DMS53 treated with DMSO at 0.1 percent for 48 hours (cell line): Measurements from ENCODE around the gene EHD4.

Experiments
- DNase-seq: peaks from one replicate; lab custom pipeline; 2025; ENCODE audit not compliant: unreplicated experiment; lab: John Stamatoyannopoulos, UW

The EHD4 gene

DNA sequence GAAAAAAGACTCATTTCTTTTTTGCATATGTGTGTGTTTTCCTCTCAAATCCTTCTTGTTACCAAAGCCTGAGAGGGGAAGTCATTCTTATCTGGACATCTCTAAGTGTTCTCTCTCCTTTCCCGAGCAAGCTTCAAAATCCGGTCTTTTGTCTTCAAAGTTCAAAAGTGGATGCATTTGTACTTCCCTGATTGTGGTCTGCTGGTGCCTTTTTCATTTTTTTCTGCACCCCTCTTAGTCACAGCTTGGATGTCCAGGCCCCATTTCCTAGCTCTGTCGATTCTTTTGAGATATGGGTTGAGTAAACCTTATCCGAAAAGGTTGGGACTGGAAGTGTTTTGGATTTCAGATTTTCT is 34.8 kb downstream of the EHD4 start:
- DNase-seq = no peak

DNA sequence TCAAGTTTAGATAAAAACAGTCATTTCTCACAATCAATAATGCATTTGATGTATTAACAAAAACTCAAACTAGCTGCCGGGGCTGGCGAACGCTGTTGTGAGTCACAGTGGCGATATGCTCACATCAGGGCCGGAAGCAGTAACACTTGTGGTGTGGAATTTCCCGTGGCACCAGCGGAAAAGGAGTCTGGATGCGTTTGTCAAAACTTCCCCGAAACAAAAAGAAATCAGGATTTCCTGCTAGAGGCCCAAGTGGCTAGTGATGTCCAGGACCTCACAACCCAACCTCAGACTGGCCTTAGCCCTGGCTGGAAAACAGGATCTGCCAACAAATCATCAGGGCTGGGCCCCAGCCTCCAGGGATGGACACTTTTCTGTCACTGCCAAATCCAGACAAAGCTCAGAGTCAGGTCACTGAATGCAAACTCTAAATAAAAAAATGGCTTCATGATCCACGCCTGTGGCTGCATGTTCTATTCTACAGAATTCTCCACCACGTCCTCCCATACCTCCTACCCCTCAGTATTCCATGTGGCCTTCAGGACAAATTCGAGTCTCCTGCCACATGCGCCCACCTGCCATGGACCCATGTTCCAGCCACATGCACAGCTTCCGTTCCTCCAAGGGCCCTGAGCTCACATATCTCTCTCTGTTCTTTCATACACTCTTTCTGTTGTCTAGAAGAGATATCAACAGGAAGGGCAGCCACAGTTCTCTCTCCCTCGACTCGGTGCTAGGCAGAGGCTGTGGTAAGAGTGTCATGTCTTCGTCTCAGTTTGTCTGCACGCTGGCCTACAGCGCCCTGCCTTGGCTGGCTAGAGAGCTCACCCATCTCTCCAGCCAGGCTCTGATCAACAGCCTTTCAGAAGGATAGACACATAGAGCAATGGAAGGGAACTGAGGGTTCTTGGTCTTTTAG is 35.4 kb downstream of the EHD4 start:
- DNase-seq = no peak

DNA sequence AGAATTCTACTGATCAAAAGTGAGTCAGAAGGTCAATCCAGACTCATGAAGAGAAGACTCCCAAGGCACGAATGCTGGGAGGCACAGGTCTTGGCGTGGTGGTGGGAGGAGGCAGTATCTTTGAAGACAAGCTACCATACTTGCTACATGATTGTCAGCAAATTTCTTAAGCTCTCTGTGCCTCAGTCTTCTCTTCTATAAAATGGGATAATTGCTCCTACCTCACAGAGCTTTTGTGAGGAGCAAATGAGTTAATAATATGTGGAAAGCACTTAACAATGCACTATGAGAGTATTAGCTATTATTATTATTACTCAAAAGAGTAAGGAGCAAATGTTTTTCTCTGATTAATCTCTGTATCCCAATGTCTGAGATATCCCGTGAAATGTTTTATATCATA is 36.2 kb downstream of the EHD4 start:
- DNase-seq = no peak

GRCh38 chr15:41935566-41936020 is 36.8 kb downstream of the EHD4 start:
- DNase-seq = no peak

DNA sequence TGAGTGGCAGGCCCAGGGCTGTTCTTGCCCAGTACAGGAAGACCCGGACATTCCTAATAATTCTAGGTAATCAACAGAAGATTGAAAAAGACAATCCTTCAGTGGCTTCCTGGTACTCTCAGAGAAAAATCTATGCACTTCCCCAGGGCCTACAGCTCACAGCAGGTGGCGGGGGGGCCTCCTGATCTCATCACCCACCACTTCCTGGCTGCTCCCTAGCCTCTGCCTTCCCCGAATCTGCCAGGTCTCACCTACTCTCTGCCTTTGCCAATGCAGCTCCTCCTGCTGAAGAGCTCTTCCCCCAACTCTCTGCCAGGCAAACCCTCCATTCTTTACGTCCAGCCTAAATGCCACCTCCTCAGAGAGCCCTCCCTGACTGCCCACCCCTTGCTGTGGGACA is 37.5 kb downstream of the EHD4 start:
- no peak for DNase-seq

- DNase-seq = no peak
These were observed 38.6 kb downstream of the EHD4 start for GRCh38 chr15:41933771-41934170.

- DNase-seq = no peak
These were observed 39.0 kb downstream of the EHD4 start for GRCh38 chr15:41933326-41933725.

DNA sequence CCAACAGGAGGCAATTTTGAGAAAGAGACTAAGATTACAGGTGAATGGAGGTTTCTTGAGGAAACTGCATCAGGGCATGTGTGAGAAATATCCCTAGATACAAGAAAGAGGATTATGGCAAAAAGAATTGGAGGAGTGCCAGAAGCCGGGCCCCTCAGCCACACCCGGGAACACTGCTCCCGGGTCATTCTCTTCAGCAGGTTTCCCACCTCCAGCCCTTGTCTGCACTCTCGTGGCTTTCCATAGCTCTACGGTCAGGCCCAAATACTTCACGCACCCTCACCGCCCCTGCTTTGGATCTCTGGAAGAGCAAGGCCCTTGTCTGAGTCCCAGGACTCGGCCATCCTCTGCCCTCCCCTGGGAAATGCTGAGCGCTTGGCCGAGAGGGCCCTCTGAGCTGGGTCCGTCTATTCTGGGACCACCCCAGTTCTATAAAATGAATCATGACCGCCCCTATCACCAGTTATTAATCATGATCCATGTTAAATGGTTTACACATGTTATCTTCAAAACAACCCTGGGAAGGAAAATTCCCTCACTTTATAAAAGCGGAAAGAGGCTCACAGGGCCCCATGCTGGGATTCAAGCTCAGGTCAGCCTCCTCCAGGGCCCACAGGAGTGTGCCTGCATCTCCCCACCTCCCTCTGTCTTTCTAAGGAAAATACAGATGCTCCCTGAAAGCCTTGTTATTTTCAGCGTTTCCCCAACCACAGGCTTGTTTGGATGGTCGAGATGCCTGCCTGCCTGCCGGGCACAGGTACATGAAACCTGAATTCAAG is 39.7 kb downstream of the EHD4 start:
- no peak for DNase-seq

GRCh38 chr15:41932101-41932500 is 40.3 kb downstream of the EHD4 start:
- DNase-seq = no peak

GRCh38 chr15:41930867-41931222 is 41.5 kb downstream of the EHD4 start:
- DNase-seq = no peak

DNA sequence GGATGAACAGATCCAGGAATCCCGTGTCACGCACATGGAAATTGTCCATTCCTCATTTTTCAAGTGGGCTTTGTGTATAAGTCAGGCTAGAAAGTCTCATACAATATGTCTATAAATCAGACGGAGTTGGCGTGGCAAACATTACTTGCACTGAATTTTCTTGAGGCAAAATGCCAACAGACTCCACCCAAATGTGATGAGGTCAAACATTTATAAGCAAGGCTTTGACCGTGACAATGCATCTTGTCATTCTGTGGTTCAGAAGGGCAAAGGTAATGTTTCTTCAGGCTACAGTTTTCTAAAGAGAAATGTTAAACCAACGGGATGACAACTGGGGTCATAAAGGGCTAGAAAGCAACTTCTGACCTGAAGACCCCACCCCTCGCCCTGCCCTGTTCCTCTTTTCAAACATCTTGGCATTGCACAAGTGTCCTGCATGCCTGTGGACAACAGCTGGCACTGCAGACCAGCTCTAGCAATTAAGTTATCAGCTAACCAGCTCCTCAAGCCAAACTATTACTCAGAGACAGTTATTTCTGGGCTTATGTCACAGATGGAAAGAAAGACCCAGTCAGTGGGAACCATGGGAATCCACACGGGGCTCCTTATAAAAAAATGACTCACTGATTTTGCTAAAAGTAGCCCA is 42.0 kb downstream of the EHD4 start:
- DNase-seq = no peak

DNA sequence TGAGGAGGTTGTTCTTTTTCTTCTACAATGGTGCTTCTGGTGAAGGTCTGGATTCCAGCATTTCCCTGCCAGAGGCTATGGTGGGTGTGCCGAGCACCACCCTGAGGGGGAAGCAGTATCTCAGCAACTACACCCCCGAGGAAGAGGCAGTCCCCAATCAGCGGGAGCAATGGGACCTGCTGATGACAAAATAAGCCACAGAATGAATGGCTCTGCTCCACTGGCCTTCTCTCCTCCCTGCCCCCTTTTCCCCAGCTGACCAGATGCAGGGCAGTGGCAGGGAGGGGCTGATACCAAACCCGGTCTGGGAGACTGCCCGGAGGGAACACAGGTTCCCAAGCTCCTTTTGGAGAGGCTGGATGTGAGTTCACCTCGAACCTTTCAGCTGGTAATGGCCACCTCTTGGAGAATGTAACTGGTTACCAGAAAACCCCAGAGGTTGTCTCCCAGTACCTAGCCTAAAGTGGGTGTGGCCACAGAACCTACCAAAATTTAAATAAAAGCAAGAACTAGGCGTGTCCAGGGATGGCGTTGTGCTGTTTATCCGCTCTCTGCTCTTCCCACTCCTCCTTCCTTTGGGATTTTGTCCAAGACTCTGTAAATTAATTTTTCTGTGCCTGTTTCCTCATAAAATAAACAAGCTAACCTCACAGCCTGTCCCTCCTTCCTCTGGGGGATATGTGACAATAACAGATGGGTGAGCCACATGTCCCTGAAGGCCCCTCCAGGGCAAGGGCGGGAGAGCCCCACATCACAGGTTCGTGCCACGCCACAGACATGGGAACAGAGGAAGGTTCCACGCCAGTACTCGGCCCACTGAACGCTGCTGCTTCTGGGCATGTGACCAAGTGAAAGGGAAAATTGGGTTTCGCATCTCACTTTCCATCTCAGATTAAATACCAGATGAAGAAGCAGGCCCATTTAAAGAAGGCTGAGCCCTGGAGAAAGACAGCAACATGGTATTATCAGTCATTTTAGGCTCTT is 43.4 kb downstream of the EHD4 start:
- no peak for DNase-seq

- DNase-seq = peak; percentile 65
These were observed 44.3 kb downstream of the EHD4 start for GRCh38 chr15:41928100-41928499.

DNA sequence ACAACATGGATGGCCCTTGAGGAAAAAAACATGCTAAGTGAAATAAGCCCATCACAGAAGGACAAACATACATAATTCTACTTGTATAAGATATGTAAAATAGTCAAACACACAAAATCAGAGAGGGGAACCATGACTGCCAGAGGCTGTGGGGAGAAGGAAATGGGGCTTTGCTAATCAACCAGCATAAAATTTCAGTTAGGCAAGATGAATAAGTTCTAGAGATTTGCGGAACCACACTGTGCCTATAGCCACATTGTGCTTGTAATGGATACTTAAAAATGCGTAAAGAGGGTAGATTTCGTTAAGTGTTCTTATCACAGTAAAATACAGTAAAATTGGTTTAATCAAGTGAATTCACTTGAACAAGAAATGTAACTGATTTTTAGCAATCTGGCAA is 44.8 kb downstream of the EHD4 start:
- DNase-seq = no peak

GRCh38 chr15:41926185-41927056 is 45.9 kb downstream of the EHD4 start:
- no peak for DNase-seq

GRCh38 chr15:41925086-41925608 is 47.2 kb downstream of the EHD4 start:
- no peak for DNase-seq

- DNase-seq = no peak
These were observed 48.9 kb downstream of the EHD4 start for GRCh38 chr15:41923401-41923997.

DNA sequence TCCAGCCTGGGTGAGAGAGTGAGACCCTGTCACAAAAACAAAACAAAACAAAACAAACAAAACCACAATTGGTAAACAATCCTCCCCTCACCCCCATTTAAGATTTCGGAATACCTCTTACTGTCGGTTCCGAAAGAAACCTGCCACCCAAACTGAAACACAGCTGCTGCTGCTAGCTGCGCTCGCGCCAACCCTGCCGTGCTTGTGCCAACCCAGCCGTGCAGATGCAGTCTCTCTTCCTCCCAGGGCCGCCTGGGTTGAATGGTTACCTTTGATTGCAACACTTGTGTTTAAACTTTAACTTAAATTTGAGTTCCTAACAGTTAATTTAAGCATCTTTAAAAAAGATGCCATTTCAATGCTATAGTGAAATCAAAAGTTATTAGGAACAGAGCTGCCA is 50.0 kb downstream of the EHD4 start:
- DNase-seq = no peak

GRCh38 chr15:41921639-41922038 is 50.7 kb downstream of the EHD4 start:
- DNase-seq = no peak
